Left ventricle myocardium inferior (tissue), 1 donor: Measurements from ENCODE around the gene MAP7. TPM values are rescaled to one million over a fixed set of nuclear protein-coding genes. Genes with fewer than 3 reads are reported as not detected.

Source experiments
- DNase-seq: peaks from one replicate; pipeline ENCODE4 v3.0.0-alpha.2; 2020
- H3K27ac ChIP-seq: fragments of 200-600 bp; replicated peaks from 2 replicates; pipeline ENCODE4 v1.8.0; 2021
- H3K27me3 ChIP-seq: fragments of 200-600 bp; 2 replicates; pipeline ENCODE4 v1.8.0; 2021; ENCODE audit warnings: low read depth
- H3K36me3 ChIP-seq: fragments of 200-600 bp; 2 replicates; pipeline ENCODE4 v1.8.0; 2021
- H3K4me1 ChIP-seq: fragments of 200-600 bp; 2 replicates; pipeline ENCODE4 v1.8.0; 2021
- H3K4me3 ChIP-seq: fragments of 200-600 bp; 2 replicates; pipeline ENCODE4 v1.8.0; 2021; ENCODE audit warnings: mild to moderate bottlenecking, moderate library complexity
- H3K9me3 ChIP-seq: fragments of 200-600 bp; replicated peaks from 2 replicates; pipeline ENCODE4 v1.8.0; 2021
- intact Hi-C: fragments of 100-400 bp; cut with micrococcal nuclease; formaldehyde crosslinking; loops from one replicate; pipeline ENCODE4 v1.11.0; 2022
- total RNA-seq: library from RNA; stranded (reverse); fragmentation: NEBNext Ultra II Directional; extraction: Animal tissue kit (Norgen Biotek cat#: 25700); gene quantifications from one replicate; pipeline ENCODE4 v1.2.1, GENCODE V29; 2021
- TF ChIP-seq, protein P1 (sequence below): fragments of 200-600 bp; IDR thresholded peaks from 2 replicates; pipeline ENCODE4 v1.8.0; 2021; ENCODE audit warnings: antibody characterized with exemption, mild to moderate bottlenecking, borderline replicate concordance
- donor health status: DM: no; HTN: yes; CAD: no; lungs with severe emphysema.

The MAP7 gene
- total RNA-seq, 1 donor from 2014 or later, result 3.1 TPM

DNA sequence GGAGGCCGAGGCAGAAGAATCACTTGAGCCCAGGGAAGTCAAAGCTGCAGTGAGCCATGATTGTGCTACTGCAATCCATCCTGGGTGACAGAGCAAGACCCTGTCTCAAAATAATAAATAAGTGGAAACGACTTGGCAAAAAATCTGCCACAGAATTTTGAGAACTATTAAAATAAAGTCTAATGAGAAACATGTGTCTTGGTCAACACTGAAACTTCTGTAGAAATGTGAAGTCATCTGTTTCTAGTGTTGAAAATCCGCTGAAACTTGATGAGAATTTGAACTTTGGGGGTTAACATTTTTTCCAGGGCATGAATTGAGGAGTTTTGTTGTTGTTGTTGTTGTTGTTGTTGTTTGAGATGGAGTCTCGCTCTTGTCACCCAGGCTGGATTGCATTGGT, 231.5 kb downstream of the MAP7 start:
- intact Hi-C loops, result loop anchor here (10.0 kb wide), 1 partner anchor 814 kb away; no protein-coding TSS in a partner anchor
- no peak overlapping the region for H3K4me3 ChIP-seq
- no peaks in the 10 kb centered on the region for H3K4me1 ChIP-seq
- no peak for DNase-seq
- no peaks in the 10 kb centered on the region for H3K36me3 ChIP-seq
- H3K27ac ChIP-seq, result no peak overlapping the region
- H3K27me3 ChIP-seq, result no peaks in the 10 kb centered on the region
- TF ChIP-seq, protein P1, sequence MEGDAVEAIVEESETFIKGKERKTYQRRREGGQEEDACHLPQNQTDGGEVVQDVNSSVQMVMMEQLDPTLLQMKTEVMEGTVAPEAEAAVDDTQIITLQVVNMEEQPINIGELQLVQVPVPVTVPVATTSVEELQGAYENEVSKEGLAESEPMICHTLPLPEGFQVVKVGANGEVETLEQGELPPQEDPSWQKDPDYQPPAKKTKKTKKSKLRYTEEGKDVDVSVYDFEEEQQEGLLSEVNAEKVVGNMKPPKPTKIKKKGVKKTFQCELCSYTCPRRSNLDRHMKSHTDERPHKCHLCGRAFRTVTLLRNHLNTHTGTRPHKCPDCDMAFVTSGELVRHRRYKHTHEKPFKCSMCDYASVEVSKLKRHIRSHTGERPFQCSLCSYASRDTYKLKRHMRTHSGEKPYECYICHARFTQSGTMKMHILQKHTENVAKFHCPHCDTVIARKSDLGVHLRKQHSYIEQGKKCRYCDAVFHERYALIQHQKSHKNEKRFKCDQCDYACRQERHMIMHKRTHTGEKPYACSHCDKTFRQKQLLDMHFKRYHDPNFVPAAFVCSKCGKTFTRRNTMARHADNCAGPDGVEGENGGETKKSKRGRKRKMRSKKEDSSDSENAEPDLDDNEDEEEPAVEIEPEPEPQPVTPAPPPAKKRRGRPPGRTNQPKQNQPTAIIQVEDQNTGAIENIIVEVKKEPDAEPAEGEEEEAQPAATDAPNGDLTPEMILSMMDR, result no peak
- H3K9me3 ChIP-seq, result no peaks in the 10 kb centered on the region

DNA sequence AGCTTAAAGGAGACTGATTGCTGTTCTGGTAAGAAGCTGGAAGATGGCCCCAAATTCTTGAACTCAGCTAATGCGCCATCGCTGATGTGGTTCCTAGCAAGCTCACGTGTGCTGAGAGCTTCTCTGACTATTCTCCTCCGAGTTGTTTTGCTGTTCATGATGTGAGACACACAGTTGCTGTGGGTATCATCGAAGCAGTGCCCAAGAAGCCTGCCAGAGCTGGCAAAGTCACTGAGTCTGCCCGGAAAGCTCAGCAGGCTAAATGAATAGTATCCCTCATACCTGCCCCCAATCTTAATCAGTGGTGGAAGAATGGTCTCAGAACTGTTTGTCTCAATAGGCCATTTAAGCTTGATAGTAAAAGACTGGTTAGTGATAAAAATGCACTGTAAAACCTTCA, 232.3 kb downstream of the MAP7 start:
- no peak overlapping the region for H3K4me3 ChIP-seq
- H3K4me1 ChIP-seq, result no peaks in the 10 kb centered on the region
- H3K27ac ChIP-seq, result no peak overlapping the region
- peaks cover 7% of the 10 kb centered on the region for H3K27me3 ChIP-seq
- TF ChIP-seq, protein P1, result no peak
- no peaks in the 10 kb centered on the region for H3K36me3 ChIP-seq
- intact Hi-C loops, result loop anchor here (10.0 kb wide), 1 partner anchor 813 kb away; no protein-coding TSS in a partner anchor
- no peak for DNase-seq
- no peaks in the 10 kb centered on the region for H3K9me3 ChIP-seq

DNA sequence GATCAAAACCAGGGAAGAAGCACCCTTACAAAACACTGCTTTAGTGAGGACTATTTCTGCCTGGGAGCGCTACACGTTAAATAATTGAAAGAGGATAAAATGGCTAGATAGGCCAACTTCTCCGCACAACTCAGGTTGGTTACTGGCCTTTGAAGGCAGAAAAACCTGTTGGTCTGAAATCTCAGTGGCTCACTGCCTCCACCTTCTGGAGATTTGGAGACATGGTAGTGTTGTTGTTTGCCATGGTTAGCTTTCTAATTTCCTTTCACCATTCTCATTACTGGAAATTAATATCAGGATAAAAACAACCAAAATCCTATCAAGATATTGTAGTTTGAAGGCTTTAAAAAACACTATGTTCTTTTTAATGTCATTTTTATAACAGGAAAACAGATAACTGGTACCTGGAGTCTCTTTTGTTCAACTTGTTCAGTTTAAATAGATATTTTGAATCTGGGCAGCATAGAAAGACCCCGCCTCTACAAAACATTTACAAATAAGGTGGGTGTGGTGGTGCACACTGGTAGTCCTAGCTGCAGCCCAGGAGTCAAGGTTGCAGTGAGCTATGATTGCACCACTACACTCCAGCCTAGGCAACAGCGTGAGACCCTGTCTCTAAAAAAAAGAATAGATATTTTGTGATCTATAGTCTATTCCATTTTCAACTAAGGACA, 233.1 kb downstream of the MAP7 start:
- no peaks in the 10 kb centered on the region for H3K4me1 ChIP-seq

DNA sequence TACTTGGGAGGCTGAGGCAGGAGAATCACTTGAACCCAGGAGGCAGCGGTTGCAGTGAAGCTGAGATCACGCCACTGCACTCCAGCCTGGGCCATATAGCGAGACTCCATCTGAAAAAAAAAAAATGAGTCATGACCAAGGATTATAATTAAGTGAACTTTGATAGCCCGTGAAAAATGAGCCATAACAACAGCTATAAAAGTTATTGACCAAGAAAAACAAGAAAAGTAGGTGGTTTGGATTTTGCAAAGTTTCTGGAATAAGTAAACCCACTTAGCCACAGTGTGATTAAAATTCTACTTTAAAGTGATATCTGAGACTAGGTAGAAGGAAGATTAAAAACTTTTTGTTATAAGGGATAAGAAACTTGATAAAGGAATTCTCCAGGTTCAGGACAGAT, 234.6 kb downstream of the MAP7 start:
- intact Hi-C loops, result loop anchor here (10.0 kb wide), 1 partner anchor 811 kb away; no protein-coding TSS in a partner anchor
- H3K36me3 ChIP-seq, result no peaks in the 10 kb centered on the region
- no peaks in the 10 kb centered on the region for H3K9me3 ChIP-seq
- TF ChIP-seq, protein P1, result no peak
- DNase-seq, result no peak
- no peaks in the 10 kb centered on the region for H3K4me1 ChIP-seq
- H3K27me3 ChIP-seq, result peaks cover 7% of the 10 kb centered on the region
- no peak overlapping the region for H3K27ac ChIP-seq
- no peak overlapping the region for H3K4me3 ChIP-seq

More for the DNA sequence above, 233.1 kb downstream of the MAP7 start:
- Histone ChIP-seq H3K27me3 (peaks cover 7% of the 10 kb centered on the region), H3K36me3 (no peaks in the 10 kb centered on the region), H3K4me3 (no peak overlapping the region), H3K27ac (no peak overlapping the region), H3K9me3 (no peaks in the 10 kb centered on the region)
- DNase-seq, result no peak
- intact Hi-C loops, result loop anchor here (10.0 kb wide), 1 partner anchor 812 kb away; no protein-coding TSS in a partner anchor
- TF ChIP-seq, protein P1, result peak; percentile 90

DNA sequence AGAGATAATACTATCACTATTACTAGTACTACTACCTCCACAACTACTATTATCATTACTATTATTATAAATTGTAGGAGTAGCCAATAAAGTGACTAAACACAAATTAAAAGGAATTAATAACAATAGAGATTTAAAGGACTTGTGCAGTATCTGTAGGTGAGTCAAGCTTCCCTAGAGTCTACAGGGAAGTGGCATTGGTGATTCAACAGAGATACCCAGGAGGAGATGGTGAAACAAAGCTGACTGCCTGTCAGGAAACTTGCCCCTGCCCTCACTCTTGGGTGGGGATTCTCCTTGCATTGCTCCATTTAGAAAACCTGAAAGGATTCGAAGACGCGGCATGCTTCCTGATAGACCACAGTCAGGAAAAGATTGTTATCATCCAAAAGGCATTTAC, 237.2 kb downstream of the MAP7 start:
- no peaks in the 10 kb centered on the region for H3K36me3 ChIP-seq
- no peak overlapping the region for H3K27ac ChIP-seq
- no peaks in the 10 kb centered on the region for H3K4me1 ChIP-seq
- H3K27me3 ChIP-seq, result peaks cover 7% of the 10 kb centered on the region
- DNase-seq, result no peak
- intact Hi-C loops, result loop anchor here (10.0 kb wide), 1 partner anchor 808 kb away; no protein-coding TSS in a partner anchor
- no peaks in the 10 kb centered on the region for H3K9me3 ChIP-seq
- H3K4me3 ChIP-seq, result no peak overlapping the region
- TF ChIP-seq, protein P1, result no peak
